GM19452 (cell line): ENCODE measurements around the gene SPOCK3.

Source experiments
- ATAC-seq: cut with Tn5 transposase; IDR thresholded peaks from one replicate; pipeline ENCODE4 v1.9.1; 2021; ENCODE audit not compliant: unreplicated experiment

The SPOCK3 gene

GRCh38 chr4:166700592-166700991 lies 533.7 kb downstream of the SPOCK3 start:
- ATAC-seq, result no peak

- no peak for ATAC-seq
These were observed 545.5 kb downstream of the SPOCK3 start for GRCh38 chr4:166688835-166689234.

GRCh38 chr4:166687828-166688227 lies 546.5 kb downstream of the SPOCK3 start:
- ATAC-seq, result no peak
